IPS DF 6.9 (cell line): Measurements from ENCODE around the gene SPACA5B.
"Not testable (repeated sequence)": the region's sequence is repeated elsewhere in the genome, so short reads cannot be mapped to it uniquely, and the experiment has no call there.

Source experiments
- DNase-seq: peaks from one replicate; pipeline ENCODE4 v3.0.0-alpha.2; 2013; ENCODE audit warnings: low read depth, low spot score
- H3K27ac ChIP-seq: one replicate; pipeline ENCODE4 v1.5.1; 2013; ENCODE audit warnings: low read length, control low read depth
- H3K27me3 ChIP-seq: 2 replicates; pipeline ENCODE4 v1.6.1; 2013; ENCODE audit warnings: mild to moderate bottlenecking, low read length; ENCODE audit not compliant: control insufficient read depth, insufficient read depth
- H3K36me3 ChIP-seq: 2 replicates; pipeline ENCODE4 v1.6.1; 2013; ENCODE audit warnings: low read length; ENCODE audit not compliant: control insufficient read depth, insufficient read depth
- H3K4me1 ChIP-seq: 2 replicates; pipeline ENCODE4 v1.6.1; 2013; ENCODE audit warnings: low read length; ENCODE audit not compliant: control insufficient read depth, insufficient read depth
- H3K4me3 ChIP-seq: 2 replicates; pipeline ENCODE4 v1.5.1; 2013; ENCODE audit warnings: mild to moderate bottlenecking, low read length
- H3K9me3 ChIP-seq: 2 replicates; pipeline ENCODE4 v1.6.1; 2013; ENCODE audit warnings: low read length, inconsistent platforms; ENCODE audit not compliant: control insufficient read depth, insufficient read depth
- WGBS: extraction: QIAGEN DNeasy Blood & Tissue Kit; methylation state at CpG from one replicate; pipeline ENCODE4 v1.1.7; 2013; ENCODE audit warnings: mixed read lengths, missing lambda C conversion rate; ENCODE audit not compliant: insufficient read length, insufficient coverage; 5-methylcytosine and 5-hydroxymethylcytosine counted together

SPACA5B gene

GRCh38 chrX:48139076-48139475 lies 8.7 kb downstream of the SPACA5B start:
- WGBS: no CpG with 5 or more reads among the region's 33 CpGs
- H3K9me3 ChIP-seq, H3K27me3 ChIP-seq, H3K4me3 ChIP-seq, H3K27ac ChIP-seq, DNase-seq, H3K36me3 ChIP-seq, H3K4me1 ChIP-seq: not testable (repeated sequence)

GRCh38 chrX:48141810-48142508 lies 11.5 kb downstream of the SPACA5B start:
- not testable (repeated sequence) for H3K27me3 ChIP-seq, DNase-seq, H3K4me1 ChIP-seq, H3K27ac ChIP-seq, H3K9me3 ChIP-seq, H3K36me3 ChIP-seq, H3K4me3 ChIP-seq
- no CpG with 5 or more reads among the region's 2 CpGs for WGBS

GRCh38 chrX:48142697-48143096 lies 12.3 kb downstream of the SPACA5B start:
- DNase-seq, H3K27ac ChIP-seq, H3K4me3 ChIP-seq, H3K36me3 ChIP-seq, H3K4me1 ChIP-seq, H3K27me3 ChIP-seq, H3K9me3 ChIP-seq: not testable (repeated sequence)
- no CpG with 5 or more reads among the region's 11 CpGs for WGBS

GRCh38 chrX:48153769-48154168 lies 23.3 kb downstream of the SPACA5B start:
- H3K4me1 ChIP-seq: no peaks in the 10 kb centered on the region
- DNase-seq: no peak
- H3K27ac ChIP-seq: no peak overlapping the region
- no CpG with 5 or more reads among the region's 10 CpGs for WGBS
- no peaks in the 10 kb centered on the region for H3K9me3 ChIP-seq
- H3K27me3 ChIP-seq: no peaks in the 10 kb centered on the region
- H3K4me3 ChIP-seq: no peak overlapping the region
- no peaks in the 10 kb centered on the region for H3K36me3 ChIP-seq

- no peak overlapping the region for H3K4me3 ChIP-seq
- WGBS: no CpG with 5 or more reads among the region's 2 CpGs
- H3K27ac ChIP-seq: no peak overlapping the region
- no peaks in the 10 kb centered on the region for H3K36me3 ChIP-seq
- DNase-seq: no peak
- H3K9me3 ChIP-seq: no peaks in the 10 kb centered on the region
- H3K27me3 ChIP-seq: no peaks in the 10 kb centered on the region
- H3K4me1 ChIP-seq: no peaks in the 10 kb centered on the region
Measured at GRCh38 chrX:48154796-48155195, 24.4 kb downstream of the SPACA5B start.

GRCh38 chrX:48156014-48156413 lies 25.6 kb downstream of the SPACA5B start:
- H3K9me3 ChIP-seq: no peaks in the 10 kb centered on the region

GRCh38 chrX:48165241-48165640 lies 34.8 kb downstream of the SPACA5B start:
- Histone ChIP-seq H3K27me3 (no peaks in the 10 kb centered on the region), H3K36me3 (no peaks in the 10 kb centered on the region), H3K9me3 (no peaks in the 10 kb centered on the region), H3K27ac (no peak overlapping the region), H3K4me1 (no peaks in the 10 kb centered on the region), H3K4me3 (no peak overlapping the region)
- DNase-seq: no peak
- WGBS: no CpG with 5 or more reads among the region's 12 CpGs

More at GRCh38 chrX:48156014-48156413, 25.6 kb downstream of the SPACA5B start:
- Histone ChIP-seq H3K27me3 (no peaks in the 10 kb centered on the region), H3K36me3 (no peaks in the 10 kb centered on the region), H3K27ac (no peak overlapping the region), H3K4me3 (no peak overlapping the region), H3K4me1 (no peaks in the 10 kb centered on the region)
- no CpG with 5 or more reads among the region's 12 CpGs for WGBS
- DNase-seq: no peak

- DNase-seq, H3K27ac ChIP-seq, H3K36me3 ChIP-seq, H3K4me3 ChIP-seq, H3K4me1 ChIP-seq, H3K27me3 ChIP-seq, H3K9me3 ChIP-seq: not testable (repeated sequence)
- WGBS: no CpG with 5 or more reads among the region's 7 CpGs
Measured at GRCh38 chrX:48166322-48166721, 35.9 kb downstream of the SPACA5B start.

- Histone ChIP-seq H3K4me1 (no peaks in the 10 kb centered on the region), H3K36me3 (no peaks in the 10 kb centered on the region), H3K9me3 (no peaks in the 10 kb centered on the region), H3K4me3 (no peak overlapping the region), H3K27ac (no peak overlapping the region), H3K27me3 (no peaks in the 10 kb centered on the region)
- WGBS: no CpG with 5 or more reads among the region's 4 CpGs
- no peak for DNase-seq
Measured at GRCh38 chrX:48179691-48180090, 49.3 kb downstream of the SPACA5B start.

- no peak for DNase-seq
- no CpG with 5 or more reads among the region's 4 CpGs for WGBS
- no peaks in the 10 kb centered on the region for H3K9me3 ChIP-seq
- no peak overlapping the region for H3K4me3 ChIP-seq
- no peak overlapping the region for H3K27ac ChIP-seq
- no peaks in the 10 kb centered on the region for H3K27me3 ChIP-seq
- H3K4me1 ChIP-seq: no peaks in the 10 kb centered on the region
- H3K36me3 ChIP-seq: no peaks in the 10 kb centered on the region
Measured at GRCh38 chrX:48180811-48181210, 50.4 kb downstream of the SPACA5B start.

- H3K4me3 ChIP-seq, H3K36me3 ChIP-seq: not testable (repeated sequence)
- no CpG with 5 or more reads among the region's 5 CpGs for WGBS
Measured at GRCh38 chrX:48181882-48182281, 51.5 kb downstream of the SPACA5B start.

More at GRCh38 chrX:48181882-48182281, 51.5 kb downstream of the SPACA5B start:
- not testable (repeated sequence) for H3K27me3 ChIP-seq, H3K27ac ChIP-seq, DNase-seq, H3K4me1 ChIP-seq, H3K9me3 ChIP-seq
